Natural killer cell (primary cell): ENCODE results near the gene KANK4. TPM values are rescaled to one million over a fixed set of nuclear protein-coding genes. Genes with fewer than 3 reads are reported as not detected.

Experiments
- ATAC-seq, 3 donors: fragments of 150-1000 bp in 2 of 3; fragments of 200-7000 bp in 1 of 3; cut with Tn5 transposase; 1 replicate in 1 of 3; 2 replicates in 2 of 3; pipeline ENCODE4 v1.10.0; 2021; ENCODE audit warnings: mild to moderate bottlenecking in 2 of 3, moderate library complexity in 2 of 3
- DNase-seq, 2 donors: peaks; one replicate each; pipeline versions ENCODE4 v3.0.0 to v3.0.0-alpha.2; 2013 to 2021; ENCODE audit warnings: mixed read lengths in 1 of 2
- H3K27ac ChIP-seq: one replicate; pipeline ENCODE4 v1.5.1; 2013; ENCODE audit warnings: mild to moderate bottlenecking, low read length
- H3K27me3 ChIP-seq: one replicate; pipeline ENCODE4 v1.6.1; 2013; ENCODE audit warnings: low read length; ENCODE audit not compliant: control insufficient read depth, insufficient read depth
- H3K36me3 ChIP-seq: one replicate; pipeline ENCODE4 v1.6.1; 2013; ENCODE audit warnings: low read length; ENCODE audit not compliant: control insufficient read depth, insufficient read depth
- H3K4me1 ChIP-seq: one replicate; pipeline ENCODE4 v1.6.1; 2013; ENCODE audit warnings: low read length; ENCODE audit not compliant: control insufficient read depth, insufficient read depth
- H3K4me3 ChIP-seq: one replicate; pipeline ENCODE4 v1.5.1; 2013; ENCODE audit warnings: low read length
- H3K9me3 ChIP-seq: one replicate; pipeline ENCODE4 v1.6.1; 2013; ENCODE audit warnings: low read length; ENCODE audit not compliant: control insufficient read depth, insufficient read depth
- H3K27ac Mint-ChIP-seq, 2 donors: one replicate each; pipeline ENCODE4 v1.8.0; 2022; ENCODE audit warnings: mild to moderate bottlenecking in 2 of 2, mixed read lengths in 2 of 2, moderate library complexity in 1 of 2
- H3K27me3 Mint-ChIP-seq, 2 donors: one replicate each; pipeline ENCODE4 v1.8.0; 2022; ENCODE audit warnings: low read depth in 2 of 2, mixed read lengths in 2 of 2
- H3K36me3 Mint-ChIP-seq: one replicate; pipeline ENCODE4 v1.8.0; 2022; ENCODE audit warnings: mixed read lengths
- H3K4me1 Mint-ChIP-seq, 2 donors: one replicate each; pipeline ENCODE4 v1.8.0; 2022; ENCODE audit warnings: mixed read lengths in 2 of 2
- H3K4me3 Mint-ChIP-seq: one replicate; pipeline ENCODE4 v1.8.0; 2022; ENCODE audit warnings: mild to moderate bottlenecking, moderate library complexity, mixed read lengths
- H3K9me3 Mint-ChIP-seq, 2 donors: one replicate each; pipeline ENCODE4 v1.8.0; 2022; ENCODE audit warnings: mixed read lengths in 2 of 2
- CTCF ChIP-seq: fragments of 200-600 bp; IDR thresholded peaks from one replicate; pipeline ENCODE4 v1.8.0; 2022; ENCODE audit warnings: antibody characterized with exemption
- WGBS: methylation state at CpG from one replicate; pipeline ENCODE4 v1.1.7; 2013; ENCODE audit warnings: missing lambda C conversion rate; ENCODE audit not compliant: insufficient coverage; 5-methylcytosine and 5-hydroxymethylcytosine counted together
- intact Hi-C: fragments of 100-400 bp; cut with micrococcal nuclease; formaldehyde crosslinking; loops from one replicate; pipeline ENCODE4 v1.14.2; 2022
- total RNA-seq, 4 donors: library from RNA; stranded (reverse); fragments of 120-200 nt in 1 of 4; gene quantifications; one replicate each; pipeline versions ENCODE4 v1.2.3 to v1.2.4, GENCODE V29; 2013 to 2022

Gene KANK4
- total RNA-seq, 3 donors from 2014 or later (not counting 1 experiment from before 2014, with no cell fraction given): not detected

DNA sequence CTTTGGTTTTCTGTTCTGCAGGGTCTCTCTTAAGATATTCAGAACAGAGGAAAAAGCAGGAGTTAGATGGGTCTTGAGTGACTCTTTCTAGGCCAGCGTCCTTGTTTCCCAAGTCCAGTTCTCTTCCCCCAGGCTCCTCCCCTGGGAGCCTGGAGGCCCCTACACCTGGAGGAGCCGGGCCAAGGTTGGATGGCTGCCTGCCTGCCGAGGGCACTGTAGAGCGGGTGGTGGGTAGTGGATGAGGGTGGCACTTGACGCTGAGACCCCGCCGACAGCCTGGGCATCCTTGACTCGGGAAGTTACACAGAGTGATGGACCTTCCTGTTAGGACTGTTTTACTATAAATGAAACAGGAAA lies 17.4 kb upstream of the KANK4 start:
- H3K4me3 Mint-ChIP-seq: no peak overlapping the region
- ATAC-seq: no peak
- H3K4me3 ChIP-seq: no peak overlapping the region

DNA sequence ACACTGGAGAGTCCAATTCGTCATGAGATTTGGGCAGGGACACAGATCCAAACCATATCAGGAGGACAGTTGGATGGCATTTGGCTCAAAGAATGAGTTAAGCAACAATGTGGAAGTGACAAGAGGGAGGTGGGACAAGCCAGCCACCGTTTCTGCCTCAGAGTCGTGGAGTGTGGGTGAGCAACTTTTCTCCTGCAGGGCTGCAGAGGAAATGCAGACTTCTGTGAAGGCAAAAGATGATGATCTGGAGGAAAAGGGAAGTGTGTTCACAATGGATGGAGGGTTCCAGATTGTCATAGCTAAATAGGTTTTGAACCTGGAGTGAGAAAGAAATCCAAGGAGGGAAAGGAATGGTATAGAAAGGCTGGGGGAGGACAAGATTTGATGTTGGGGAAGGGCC lies 16.4 kb upstream of the KANK4 start:
- no peaks in the 10 kb centered on the region for H3K9me3 ChIP-seq
- no peaks in the 10 kb centered on the region for H3K36me3 Mint-ChIP-seq
- 30% methylated on average over 3 of the region's 3 CpGs for WGBS
- H3K27ac Mint-ChIP-seq: no peak overlapping the region
- no peak overlapping the region for H3K4me3 ChIP-seq
- intact Hi-C loops: no loop called here
- peaks cover under 1 to 7% of the 10 kb centered on the region in 2 donors for H3K27me3 Mint-ChIP-seq
- H3K36me3 ChIP-seq: no peaks in the 10 kb centered on the region
- no peak overlapping the region for H3K27ac ChIP-seq
- H3K4me3 Mint-ChIP-seq: no peak overlapping the region
- TF ChIP-seq CTCF: no peak
- ATAC-seq (no peak), DNase-seq (no peak)
- no peaks in the 10 kb centered on the region for H3K4me1 Mint-ChIP-seq
- H3K9me3 Mint-ChIP-seq: no peaks in the 10 kb centered on the region
- no peaks in the 10 kb centered on the region for H3K4me1 ChIP-seq
- no peaks in the 10 kb centered on the region for H3K27me3 ChIP-seq

More for the DNA sequence above, 17.4 kb upstream of the KANK4 start:
- Histone ChIP-seq H3K4me1 (no peaks in the 10 kb centered on the region), H3K36me3 (no peaks in the 10 kb centered on the region), H3K9me3 (no peaks in the 10 kb centered on the region), H3K27ac (no peak overlapping the region), H3K27me3 (no peaks in the 10 kb centered on the region)
- H3K27me3 Mint-ChIP-seq: peaks cover 0 to 10% of the 10 kb centered on the region in 2 donors
- H3K36me3 Mint-ChIP-seq: no peaks in the 10 kb centered on the region
- no peak for TF ChIP-seq CTCF
- 94% methylated on average over 8 of the region's 8 CpGs for WGBS
- no peak overlapping the region for H3K27ac Mint-ChIP-seq
- H3K4me1 Mint-ChIP-seq: no peaks in the 10 kb centered on the region
- DNase-seq: no peak
- intact Hi-C loops: no loop called here
- H3K9me3 Mint-ChIP-seq: no peaks in the 10 kb centered on the region

- H3K27ac Mint-ChIP-seq: no peak overlapping the region
- intact Hi-C loops: no loop called here
- no peaks in the 10 kb centered on the region for H3K36me3 Mint-ChIP-seq
- H3K4me3 ChIP-seq: no peak overlapping the region
- H3K9me3 Mint-ChIP-seq: no peaks in the 10 kb centered on the region
- H3K4me1 Mint-ChIP-seq: no peaks in the 10 kb centered on the region
- WGBS: 97% methylated on average over 4 of the region's 4 CpGs
- no peaks in the 10 kb centered on the region for H3K27me3 ChIP-seq
- no peaks in the 10 kb centered on the region for H3K36me3 ChIP-seq
- no peaks in the 10 kb centered on the region for H3K9me3 ChIP-seq
- H3K27me3 Mint-ChIP-seq: peaks cover 7 to 11% of the 10 kb centered on the region in 2 donors
- no peaks in the 10 kb centered on the region for H3K4me1 ChIP-seq
- no peak for DNase-seq
- no peak overlapping the region for H3K27ac ChIP-seq
- no peak for ATAC-seq
- no peak overlapping the region for H3K4me3 Mint-ChIP-seq
- no peak for TF ChIP-seq CTCF
Measured at GRCh38 chr1:62334434-62334985, 15.3 kb upstream of the KANK4 start.

GRCh38 chr1:62333441-62333840 lies 14.2 kb upstream of the KANK4 start:
- WGBS: 20% methylated on average over 7 of the region's 7 CpGs
- Histone ChIP-seq H3K36me3 (no peaks in the 10 kb centered on the region), H3K9me3 (no peaks in the 10 kb centered on the region), H3K27me3 (no peaks in the 10 kb centered on the region), H3K27ac (no peak overlapping the region), H3K4me3 (no peak overlapping the region), H3K4me1 (no peaks in the 10 kb centered on the region)
- ATAC-seq (no peak), DNase-seq (no peak)
- H3K27me3 Mint-ChIP-seq: peaks cover 7 to 11% of the 10 kb centered on the region in 2 donors
- intact Hi-C loops: no loop called here
- H3K9me3 Mint-ChIP-seq: no peaks in the 10 kb centered on the region
- TF ChIP-seq CTCF: no peak
- no peaks in the 10 kb centered on the region for H3K36me3 Mint-ChIP-seq
- H3K4me1 Mint-ChIP-seq: no peaks in the 10 kb centered on the region
- H3K4me3 Mint-ChIP-seq: no peak overlapping the region
- H3K27ac Mint-ChIP-seq: no peak overlapping the region
